ENCODE data around the gene CEP55. TPM values are rescaled to one million over a fixed set of nuclear protein-coding genes. Genes with fewer than 3 reads are reported as not detected.

CEP55 gene
- total RNA-seq, 4 donors from 2014 or later: 1.4 to 4.3 (median 2.8) TPM

GRCh38 chr10:93554760-93555432 is 58.5 kb downstream of the CEP55 start:
- H3K36me3 ChIP-seq: no peaks in the 10 kb centered on the region
- DNase-seq (ENCODE audit: low spot score in 2 of 2): peak in 1 of 2 donors; percentile 72
- TF ChIP-seq EP300 (IDR thresholded peaks at IDR 0.05) (no peak), POLR2A (IDR thresholded peaks at IDR 0.05) (no peak), CTCF (IDR thresholded peaks at IDR 0.05) (peak; percentile 15 to 53), POLR2AphosphoS5 (IDR thresholded peaks at IDR 0.05) (no peak)
- no peak overlapping the region for H3K4me3 ChIP-seq
- H3K4me1 ChIP-seq: no peaks in the 10 kb centered on the region
- 54% methylated on average over 14 of the region's 14 CpGs for WGBS
- H3K27ac ChIP-seq: no peak overlapping the region
- H3K27me3 ChIP-seq: no peaks in the 10 kb centered on the region
- no peaks in the 10 kb centered on the region for H3K9me3 ChIP-seq

- TF ChIP-seq CTCF (IDR thresholded peaks at IDR 0.05) (no peak), POLR2AphosphoS5 (IDR thresholded peaks at IDR 0.05) (no peak)
- Histone ChIP-seq H3K9me3 (no peaks in the 10 kb centered on the region), H3K4me1 (no peaks in the 10 kb centered on the region), H3K27me3 (no peaks in the 10 kb centered on the region), H3K36me3 (no peaks in the 10 kb centered on the region), H3K27ac (no peak overlapping the region), H3K4me3 (no peak overlapping the region)
- DNase-seq (ENCODE audit: low spot score in 2 of 2): no peak
- WGBS: 93% methylated on average over 9 of the region's 9 CpGs
Observed at GRCh38 chr10:93559490-93559889, 63.1 kb downstream of the CEP55 start.

- H3K4me3 ChIP-seq: no peak overlapping the region
- H3K27me3 ChIP-seq: peaks cover 10% of the 10 kb centered on the region
- WGBS: 67% methylated on average over 6 of the region's 6 CpGs
- H3K36me3 ChIP-seq: no peaks in the 10 kb centered on the region
- no peaks in the 10 kb centered on the region for H3K4me1 ChIP-seq
- TF ChIP-seq POLR2AphosphoS5 (IDR thresholded peaks at IDR 0.05) (no peak), CTCF (IDR thresholded peaks at IDR 0.05) (no peak), POLR2A (IDR thresholded peaks at IDR 0.05) (no peak), EP300 (IDR thresholded peaks at IDR 0.05) (no peak)
- no peak for DNase-seq (ENCODE audit: low spot score in 2 of 2)
- H3K9me3 ChIP-seq: no peaks in the 10 kb centered on the region
- no peak overlapping the region for H3K27ac ChIP-seq
Observed at GRCh38 chr10:93560541-93560940, 64.1 kb downstream of the CEP55 start.

GRCh38 chr10:93565446-93565845 is 69.0 kb downstream of the CEP55 start:
- WGBS: 86% methylated on average over 3 of the region's 3 CpGs
- TF ChIP-seq CTCF (IDR thresholded peaks at IDR 0.05) (no peak), POLR2A (IDR thresholded peaks at IDR 0.05) (no peak), EP300 (IDR thresholded peaks at IDR 0.05) (no peak), POLR2AphosphoS5 (IDR thresholded peaks at IDR 0.05) (no peak)
- peaks cover 53% of the 10 kb centered on the region for H3K27me3 ChIP-seq

GRCh38 chr10:93566435-93567276 is 70.2 kb downstream of the CEP55 start, which contains the start of gene FFAR4:
Gene FFAR4 (plus strand): TSS chr10:93566665. CDS start chr10:93566721, 56 bp downstream.
- TF ChIP-seq POLR2A (IDR thresholded peaks at IDR 0.05) (no peak), CTCF (IDR thresholded peaks at IDR 0.05) (no peak), POLR2AphosphoS5 (IDR thresholded peaks at IDR 0.05) (no peak), EP300 (IDR thresholded peaks at IDR 0.05) (no peak)
- Histone ChIP-seq H3K36me3 (no peaks in the 10 kb centered on the region), H3K27me3 (peaks cover 54% of the 10 kb centered on the region), H3K27ac (no peak within 1 kb of the TSS), H3K9me3 (no peaks in the 10 kb centered on the region), H3K4me3 (peak within 1 kb of the TSS; percentile 45), H3K4me1 (peaks cover 21% of the 10 kb centered on the region)
- WGBS: 0% methylated on average over 9 of the region's 85 CpGs
- no peak for DNase-seq (ENCODE audit: low spot score in 2 of 2)

More at GRCh38 chr10:93565446-93565845, 69.0 kb downstream of the CEP55 start:
- no peaks in the 10 kb centered on the region for H3K36me3 ChIP-seq
- peaks cover 21% of the 10 kb centered on the region for H3K4me1 ChIP-seq
- H3K9me3 ChIP-seq: no peaks in the 10 kb centered on the region
- no peak for DNase-seq (ENCODE audit: low spot score in 2 of 2)
- H3K4me3 ChIP-seq: no peak overlapping the region
- H3K27ac ChIP-seq: no peak overlapping the region

All from suprapubic skin (tissue), 4 donors.